GM21447 (cell line): ENCODE measurements around the gene EFCAB6.

Experiments used
- ATAC-seq: cut with Tn5 transposase; IDR thresholded peaks from one replicate; pipeline ENCODE4 v1.9.1; 2021; ENCODE audit not compliant: unreplicated experiment

EFCAB6 gene

DNA sequence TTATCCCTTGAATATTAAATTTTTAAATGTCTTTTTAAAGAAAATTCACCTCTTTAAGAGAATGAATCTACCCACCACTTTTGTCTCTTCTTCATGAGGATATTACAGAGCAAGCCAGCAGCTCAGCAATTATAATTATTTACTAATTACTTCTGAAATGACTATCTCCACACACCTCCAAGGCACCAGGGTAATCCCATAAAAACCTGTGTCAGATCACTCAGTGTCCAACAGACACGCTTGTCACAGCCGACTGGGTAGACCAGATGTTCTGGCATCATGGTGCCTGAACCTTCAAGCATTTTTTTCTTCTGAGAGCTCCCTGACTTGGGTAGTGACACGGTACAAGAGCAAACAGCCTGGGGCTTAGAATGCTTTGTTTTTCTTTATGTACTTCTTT is 61.4 kb downstream of the EFCAB6 start:
- no peak for ATAC-seq

DNA sequence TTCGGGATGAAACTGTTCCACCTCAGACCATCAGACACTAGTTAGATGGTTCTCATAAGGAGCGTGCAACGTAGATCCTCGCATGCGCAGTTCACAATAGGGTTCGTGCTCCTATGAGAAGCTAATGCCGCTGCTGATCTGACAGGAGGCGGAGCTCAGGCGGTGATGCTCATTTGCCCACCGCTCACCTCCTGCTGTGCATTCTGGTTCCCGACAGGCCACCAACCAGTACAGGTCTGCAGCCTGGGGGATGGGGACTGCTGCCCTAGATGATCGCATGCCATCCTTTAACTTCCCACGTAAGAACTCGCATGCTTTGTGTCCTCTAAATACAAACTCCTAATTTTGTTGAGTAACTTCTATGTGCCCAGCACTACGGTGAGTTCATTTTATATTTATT is 62.6 kb downstream of the EFCAB6 start:
- no peak for ATAC-seq

DNA sequence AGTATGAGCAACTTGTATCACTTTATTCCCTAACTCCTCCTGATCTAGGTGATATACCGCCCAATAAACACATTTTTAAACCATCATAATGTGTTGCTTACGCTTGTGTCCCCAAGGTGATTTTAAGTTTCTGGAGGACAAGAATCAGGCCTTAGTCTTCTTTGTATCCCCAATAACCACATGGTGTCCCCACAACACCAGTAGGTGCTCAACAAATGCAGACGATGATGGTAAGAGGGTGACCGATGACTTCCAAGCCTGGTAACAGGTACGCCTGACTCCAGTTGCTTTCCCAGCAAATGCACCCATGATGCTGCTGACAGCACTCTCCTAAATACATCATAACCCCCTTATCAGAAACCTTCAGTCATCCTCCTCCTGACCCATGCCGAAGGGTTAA is 64.2 kb downstream of the EFCAB6 start:
- ATAC-seq: no peak

- no peak for ATAC-seq
Observed at GRCh38 chr22:43747058-43747457, 65.0 kb downstream of the EFCAB6 start.

DNA sequence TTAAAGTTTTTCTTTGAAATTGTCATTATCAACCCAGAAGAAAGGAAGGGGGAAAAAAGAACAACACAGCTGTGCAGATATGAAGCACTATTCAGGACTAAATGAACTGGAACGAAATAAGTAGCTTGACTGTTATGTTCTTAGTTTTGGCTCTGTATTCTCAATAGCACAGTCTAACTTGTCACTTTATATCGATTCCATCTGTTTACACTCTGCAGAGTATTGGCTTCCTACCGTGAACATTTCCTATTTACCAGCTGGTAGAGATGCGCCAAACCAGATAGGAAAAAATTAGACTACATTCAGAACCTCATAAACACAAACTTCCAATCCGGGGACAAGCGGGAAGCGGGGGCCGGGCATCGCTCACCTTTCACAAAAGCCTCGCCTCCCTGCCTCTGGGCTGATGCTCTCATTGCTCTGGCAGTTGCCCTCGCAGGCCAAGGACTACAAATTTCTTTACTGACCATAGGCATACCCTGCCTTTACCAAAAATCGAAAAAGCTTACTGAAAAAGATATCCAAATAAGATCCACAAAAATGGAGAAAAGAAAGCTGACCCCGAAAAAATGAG is 66.2 kb downstream of the EFCAB6 start:
- ATAC-seq: no peak

DNA sequence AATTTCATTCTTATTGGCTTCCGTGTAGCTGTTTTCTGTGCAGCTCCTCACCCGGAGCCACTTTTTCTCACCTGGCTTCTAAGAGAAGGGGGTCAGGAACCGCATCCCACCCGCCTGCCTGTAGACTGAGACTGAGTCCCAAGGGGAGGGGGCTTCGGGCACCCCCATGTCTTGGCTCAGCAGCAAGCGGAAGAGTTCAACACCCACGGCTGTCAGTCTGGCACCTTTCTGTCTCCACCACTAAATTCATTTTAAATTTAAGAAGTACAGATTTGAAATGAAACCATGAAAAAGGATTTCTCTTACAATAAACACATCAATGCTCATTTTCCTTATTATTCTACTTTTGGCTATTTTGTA is 66.7 kb downstream of the EFCAB6 start:
- ATAC-seq: no peak

- no peak for ATAC-seq
Observed at GRCh38 chr22:43744700-43745410, 67.2 kb downstream of the EFCAB6 start.

- ATAC-seq: no peak
Observed at GRCh38 chr22:43743929-43744643, 68.0 kb downstream of the EFCAB6 start.

DNA sequence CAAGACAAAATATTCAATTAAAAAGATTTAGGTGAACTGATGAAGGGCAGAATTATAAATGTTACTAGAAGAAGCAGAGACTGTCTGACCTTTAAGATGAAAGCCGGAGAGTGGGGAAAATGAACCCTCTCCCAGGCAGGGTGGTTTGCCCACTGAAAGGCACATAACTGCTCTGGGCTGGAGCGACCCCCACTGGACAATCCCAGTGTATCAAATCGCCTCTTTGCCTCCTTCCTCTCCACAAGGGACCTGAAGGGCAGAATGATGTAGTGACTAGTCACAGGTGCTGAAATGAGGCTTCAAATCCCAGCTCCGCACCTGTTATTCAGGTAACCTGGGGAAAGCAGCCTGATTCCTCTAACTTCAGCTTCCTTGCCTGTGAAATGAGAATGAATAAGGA is 69.0 kb downstream of the EFCAB6 start:
- ATAC-seq: no peak

DNA sequence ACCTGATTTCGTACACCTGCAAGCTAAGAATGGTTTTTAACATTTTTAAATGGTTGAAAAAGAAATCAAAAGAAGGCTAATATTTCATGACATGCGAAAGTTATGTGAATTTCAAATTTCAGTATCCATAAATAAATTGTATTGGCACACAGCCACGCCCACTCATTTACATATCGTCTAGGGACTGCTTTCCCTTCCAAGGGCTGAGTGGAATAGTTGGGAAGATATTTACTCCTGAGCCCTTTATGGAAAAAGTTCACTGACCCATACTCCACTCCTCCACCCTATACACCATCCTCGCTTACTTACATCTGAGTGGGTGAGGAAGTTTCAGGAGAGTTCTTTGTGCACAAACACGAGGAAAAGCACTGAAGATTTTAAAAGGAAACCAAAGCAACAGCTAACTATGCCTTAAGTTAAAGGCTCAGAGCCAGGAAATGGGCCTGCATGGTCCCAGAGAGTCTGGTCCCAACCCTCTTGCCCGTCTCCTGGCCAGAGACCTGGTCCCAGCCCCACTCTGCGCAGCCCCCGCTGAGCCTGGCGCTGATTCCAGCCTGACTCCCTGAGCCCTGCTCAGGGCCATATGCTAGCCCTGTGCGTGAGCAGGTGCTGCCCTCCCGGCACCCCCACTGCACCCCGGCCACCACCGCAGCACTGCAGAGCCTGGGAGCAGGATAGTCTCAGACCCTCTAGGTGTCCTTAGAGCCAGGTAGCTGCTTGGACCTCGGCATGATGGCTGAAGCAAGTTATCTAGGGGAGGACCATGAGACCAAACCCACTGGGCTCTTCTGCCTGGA is 69.8 kb downstream of the EFCAB6 start:
- ATAC-seq: no peak

- no peak for ATAC-seq
Observed at GRCh38 chr22:43740587-43741270, 71.4 kb downstream of the EFCAB6 start.

GRCh38 chr22:43739851-43740379 is 72.2 kb downstream of the EFCAB6 start:
- no peak for ATAC-seq

- ATAC-seq: no peak
Observed at GRCh38 chr22:43737150-43737828, 74.8 kb downstream of the EFCAB6 start.

DNA sequence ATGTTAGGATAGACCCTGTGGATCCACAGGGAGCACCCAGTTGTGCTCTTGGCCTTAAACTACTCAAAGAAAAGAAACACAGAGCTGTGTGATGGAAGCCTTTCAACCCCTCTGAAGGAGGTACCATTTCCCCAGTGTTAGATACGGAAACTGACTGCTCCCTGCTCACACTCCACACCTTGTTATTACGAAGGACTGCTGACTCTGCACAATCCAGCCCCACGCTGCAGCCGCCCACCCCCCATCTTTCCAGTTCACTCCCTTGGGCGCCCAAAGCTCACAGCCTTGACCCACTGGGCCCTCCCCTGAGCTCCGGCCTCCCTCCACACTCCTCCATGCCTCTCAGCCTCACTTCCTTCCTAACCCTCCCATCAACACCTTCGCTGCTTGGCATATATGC is 75.5 kb downstream of the EFCAB6 start:
- no peak for ATAC-seq

- no peak for ATAC-seq
Observed at GRCh38 chr22:43734370-43735150, 77.5 kb downstream of the EFCAB6 start.

- no peak for ATAC-seq
Observed at GRCh38 chr22:43733138-43733537, 79.0 kb downstream of the EFCAB6 start.

DNA sequence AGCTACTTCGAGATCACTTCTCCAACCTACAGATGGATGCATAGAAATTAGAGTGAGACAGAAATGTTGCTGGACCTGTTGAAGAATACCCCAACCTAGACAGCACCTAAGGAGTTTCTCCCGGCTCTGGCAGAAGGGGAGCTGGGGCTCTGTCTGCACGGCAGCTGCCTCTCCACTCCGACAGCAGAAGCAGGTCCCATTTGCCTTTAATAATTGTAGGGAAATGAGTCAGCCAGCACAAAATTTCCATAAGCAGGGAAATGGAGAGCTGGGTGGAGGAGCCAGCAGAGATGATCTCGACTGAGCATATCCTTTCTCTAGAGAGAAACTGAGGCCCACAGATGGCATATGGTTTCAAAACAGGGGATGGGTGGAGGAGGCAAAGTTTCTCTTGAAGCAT is 80.1 kb downstream of the EFCAB6 start:
- ATAC-seq: no peak

GRCh38 chr22:43726964-43727543 is 85.1 kb downstream of the EFCAB6 start:
- ATAC-seq: no peak

GRCh38 chr22:43726322-43726721 is 85.8 kb downstream of the EFCAB6 start:
- ATAC-seq: no peak
